DOHH2 (cell line): ENCODE data around the gene PHC2.

Experiments
- H3F3A ChIP-seq: fragments of 200-600 bp; sonication (generic), shearing (Covaris generic); 2 replicates; pipeline ENCODE4 v1.6.0; 2016; ENCODE audit warnings: antibody characterized with exemption, mild to moderate bottlenecking; ENCODE audit not compliant: control insufficient read depth, insufficient read depth
- H3K27ac ChIP-seq: fragments of 200-600 bp; sonication (generic); 2 replicates; pipeline ENCODE4 v1.5.1; 2014; ENCODE audit warnings: low read depth, mild to moderate bottlenecking, low read length, moderate library complexity
- H3K27me3 ChIP-seq: fragments of 200-600 bp; sonication (generic); 2 replicates; pipeline ENCODE4 v1.6.1; 2014; ENCODE audit warnings: mild to moderate bottlenecking, low read length, mixed read lengths; ENCODE audit not compliant: control insufficient read depth
- H3K36me3 ChIP-seq: fragments of 200-600 bp; sonication (generic); 2 replicates; pipeline ENCODE4 v1.6.1; 2014; ENCODE audit warnings: mild to moderate bottlenecking, low read length, moderate library complexity, mixed read lengths; ENCODE audit not compliant: control insufficient read depth
- H3K4me1 ChIP-seq: fragments of 200-600 bp; sonication (generic); 2 replicates; pipeline ENCODE4 v1.6.1; 2014; ENCODE audit warnings: mild to moderate bottlenecking, low read length, mixed read lengths; ENCODE audit not compliant: control insufficient read depth
- H3K4me2 ChIP-seq: fragments of 200-600 bp; sonication (generic); 2 replicates; pipeline ENCODE4 v1.6.0; 2014; ENCODE audit warnings: mild to moderate bottlenecking, low read length, moderate library complexity
- H3K4me3 ChIP-seq: fragments of 200-600 bp; sonication (generic); 2 replicates; pipeline ENCODE4 v1.5.1; 2014; ENCODE audit warnings: mild to moderate bottlenecking, low read length, mixed read lengths
- H3K79me2 ChIP-seq: fragments of 200-600 bp; sonication (generic); 2 replicates; pipeline ENCODE4 v1.6.1; 2014; ENCODE audit warnings: mild to moderate bottlenecking, low read length, mixed read lengths; ENCODE audit not compliant: control insufficient read depth
- H3K9me2 ChIP-seq: fragments of 200-600 bp; sonication (generic); replicated peaks from 2 replicates; pipeline ENCODE4 v1.6.1; 2014; ENCODE audit warnings: mild to moderate bottlenecking, low read length, mixed read lengths; ENCODE audit not compliant: control insufficient read depth
- H3K9me3 ChIP-seq: fragments of 200-600 bp; sonication (generic); 2 replicates; pipeline ENCODE4 v1.6.1; 2014; ENCODE audit warnings: antibody characterized with exemption, low read length, mixed read lengths; ENCODE audit not compliant: control insufficient read depth, insufficient read depth
- H4K20me1 ChIP-seq: fragments of 200-600 bp; sonication (generic); 2 replicates; pipeline ENCODE4 v1.6.0; 2014; ENCODE audit warnings: low read depth, mild to moderate bottlenecking, antibody characterized with exemption, low read length, moderate library complexity; ENCODE audit not compliant: control insufficient read depth, insufficient read depth
- CTCF ChIP-seq: fragments of 200-600 bp; sonication (generic); IDR thresholded peaks from one replicate; pipeline ENCODE4 v1.5.1; 2014; ENCODE audit warnings: antibody characterized with exemption, mild to moderate bottlenecking, low read depth, low read length; ENCODE audit not compliant: poor library complexity, severe bottlenecking
- EZH2phosphoT487 ChIP-seq: fragments of 200-600 bp; sonication (generic); IDR thresholded peaks from 2 replicates; pipeline ENCODE4 v1.6.1; 2017; ENCODE audit warnings: borderline replicate concordance, mild to moderate bottlenecking, antibody characterized with exemption, low read length, moderate library complexity, mixed read lengths

Gene PHC2

GRCh38 chr1:33400153-33400911 lies 30.6 kb downstream of the PHC2 start:
- no peaks in the 10 kb centered on the region for H3K79me2 ChIP-seq

GRCh38 chr1:33399375-33399774 lies 31.5 kb downstream of the PHC2 start:
- no peaks in the 10 kb centered on the region for H4K20me1 ChIP-seq
- H3K27ac ChIP-seq, result no peak overlapping the region
- H3K9me3 ChIP-seq, result no peaks in the 10 kb centered on the region
- no peak overlapping the region for H3K4me3 ChIP-seq
- H3K36me3 ChIP-seq, result no peaks in the 10 kb centered on the region
- no peaks in the 10 kb centered on the region for H3F3A ChIP-seq
- H3K9me2 ChIP-seq, result no peaks in the 10 kb centered on the region
- H3K4me1 ChIP-seq, result no peaks in the 10 kb centered on the region
- TF ChIP-seq EZH2phosphoT487 (no peak), CTCF (no peak)
- H3K79me2 ChIP-seq, result no peaks in the 10 kb centered on the region
- peaks cover 11% of the 10 kb centered on the region for H3K27me3 ChIP-seq
- no peak overlapping the region for H3K4me2 ChIP-seq

More at GRCh38 chr1:33400153-33400911, 30.6 kb downstream of the PHC2 start:
- H3K9me2 ChIP-seq, result no peaks in the 10 kb centered on the region
- H3K36me3 ChIP-seq, result no peaks in the 10 kb centered on the region
- H3K27ac ChIP-seq, result no peak overlapping the region
- no peak overlapping the region for H3K4me3 ChIP-seq
- H3K4me1 ChIP-seq, result no peaks in the 10 kb centered on the region
- no peaks in the 10 kb centered on the region for H3F3A ChIP-seq
- no peaks in the 10 kb centered on the region for H4K20me1 ChIP-seq
- H3K4me2 ChIP-seq, result no peak overlapping the region
- no peak for TF ChIP-seq CTCF
- TF ChIP-seq EZH2phosphoT487, result no peak
- H3K27me3 ChIP-seq, result peaks cover 11% of the 10 kb centered on the region
- H3K9me3 ChIP-seq, result no peaks in the 10 kb centered on the region

GRCh38 chr1:33397994-33398393 lies 32.9 kb downstream of the PHC2 start:
- no peaks in the 10 kb centered on the region for H3K9me3 ChIP-seq
- no peaks in the 10 kb centered on the region for H3F3A ChIP-seq
- H3K79me2 ChIP-seq, result no peaks in the 10 kb centered on the region
- no peak overlapping the region for H3K4me3 ChIP-seq
- TF ChIP-seq EZH2phosphoT487 (no peak), CTCF (no peak)
- H4K20me1 ChIP-seq, result no peaks in the 10 kb centered on the region
- H3K36me3 ChIP-seq, result no peaks in the 10 kb centered on the region
- H3K4me1 ChIP-seq, result no peaks in the 10 kb centered on the region
- no peaks in the 10 kb centered on the region for H3K9me2 ChIP-seq
- H3K27me3 ChIP-seq, result peaks cover 11% of the 10 kb centered on the region
- no peak overlapping the region for H3K27ac ChIP-seq
- H3K4me2 ChIP-seq, result no peak overlapping the region
